HepG2 (cell line): ENCODE measurements around the gene DHX16. TPM values are rescaled to one million over a fixed set of nuclear protein-coding genes. Genes with fewer than 3 reads are reported as not detected.

ENCODE experiments used
- ATF6 ChIP-seq: sonication (generic); formaldehyde crosslinking; conservative IDR thresholded peaks from 2 replicates; pipeline ENCODE4 v1.4.0; 2020; ENCODE audit warnings: missing genetic modification reagents
- CCDC6 ChIP-seq: sonication (generic); formaldehyde crosslinking; IDR thresholded peaks from 2 replicates; pipeline ENCODE4 v1.8.1; 2022; ENCODE audit warnings: mild to moderate bottlenecking, missing genetic modification reagents, moderate library complexity
- CEBPB ChIP-seq: IDR thresholded peaks from 2 replicates; pipeline ENCODE4 v1.6.1; 2011; ENCODE audit warnings: low read depth, low read length, improper control_type of control experiment, borderline replicate concordance
- CEBPG ChIP-seq: IDR thresholded peaks from 2 replicates; pipeline ENCODE4 v1.6.1; 2016
- HNRNPK ChIP-seq: fragments of 200-400 bp; formaldehyde crosslinking; IDR thresholded peaks from 2 replicates; pipeline ENCODE4 v1.6.1; 2018; ENCODE audit warnings: low read length, low read depth, moderate library complexity, mild to moderate bottlenecking; ENCODE audit not compliant: poor library complexity, severe bottlenecking
- HNRNPLL ChIP-seq: fragments of 200-400 bp; formaldehyde crosslinking; IDR thresholded peaks from 2 replicates; pipeline ENCODE4 v1.6.1; 2017; ENCODE audit warnings: mild to moderate bottlenecking, low read depth, low read length; ENCODE audit not compliant: poor library complexity, severe bottlenecking
- MAZ ChIP-seq, 2 experiments: sonication (generic) in 1 of 2; formaldehyde crosslinking in 1 of 2; IDR thresholded peaks; 2 replicates each; pipeline versions ENCODE4 v1.5.0 to v1.6.1; 2012 to 2020; ENCODE audit warnings: low read depth in 2 of 2, mild to moderate bottlenecking in 2 of 2, borderline replicate concordance in 1 of 2, improper control_type of control experiment in 1 of 2, low read length in 1 of 2, missing genetic modification reagents in 1 of 2, moderate library complexity in 1 of 2
- NKX3-1 ChIP-seq: sonication (generic); formaldehyde crosslinking; IDR thresholded peaks from 2 replicates; pipeline ENCODE4 v1.5.0; 2020; ENCODE audit warnings: missing genetic modification reagents
- SUZ12 ChIP-seq: fragments of 150-350 bp; IDR thresholded peaks from 2 replicates; pipeline ENCODE4 v1.6.1; 2014; ENCODE audit warnings: low read depth, low read length
- ZNF331 ChIP-seq: sonication (generic); formaldehyde crosslinking; IDR thresholded peaks from 2 replicates; pipeline ENCODE4 v1.4.0; 2020; ENCODE audit warnings: missing genetic modification reagents
- ZNF33B ChIP-seq: sonication (generic); formaldehyde crosslinking; IDR thresholded peaks from 2 replicates; pipeline ENCODE4 v1.5.1; 2020; ENCODE audit warnings: mild to moderate bottlenecking, missing genetic modification reagents
- ZNF678 ChIP-seq: sonication (generic); formaldehyde crosslinking; IDR thresholded peaks from 2 replicates; pipeline ENCODE4 v1.4.0; 2020; ENCODE audit warnings: mild to moderate bottlenecking, missing genetic modification reagents
- polyA plus RNA-seq, 8 experiments: library from polyadenylated mRNA; depleted of rRNA in 3 of 8; stranded (reverse) in 7 of 8; unstranded in 1 of 8; fragments of >200 nt; fragmentation: Illumina TruSeq in 4 of 8; extraction: Trizol in 4 of 8; gene quantifications; 2 replicates each; pipeline versions ENCODE4 v1.2.1 to v1.2.3, GENCODE V29; 2011 to 2016; ENCODE audit warnings: low read depth in 4 of 8, missing spikeins in 1 of 8, mixed read lengths in 1 of 8; ENCODE audit not compliant: insufficient read depth in 1 of 8
- total RNA-seq, 5 experiments: library from RNA; depleted of rRNA; stranded (reverse); fragments of >200 nt; fragmentation: Illumina TruSeq; extraction: Trizol; gene quantifications; 2 replicates each; pipeline ENCODE4 v1.2.3, GENCODE V29; 2016; ENCODE audit warnings: low read depth in 1 of 5
- TF ChIP-seq, protein P1 (sequence below): sonication (generic); formaldehyde crosslinking; IDR thresholded peaks from 2 replicates; pipeline ENCODE4 v1.5.0; 2020; ENCODE audit warnings: mild to moderate bottlenecking, missing genetic modification reagents, borderline replicate concordance
- TF ChIP-seq, protein P2 (sequence below): sonication (generic); formaldehyde crosslinking; IDR thresholded peaks from 2 replicates; pipeline ENCODE4 v1.4.0; 2020; ENCODE audit warnings: mild to moderate bottlenecking, missing genetic modification reagents
- TF ChIP-seq, protein P3 (sequence below): sonication (generic); formaldehyde crosslinking; IDR thresholded peaks from 2 replicates; pipeline ENCODE4 v1.5.0; 2020; ENCODE audit warnings: mild to moderate bottlenecking, missing genetic modification reagents, moderate library complexity

Gene DHX16
- total and polyA plus RNA-seq, 2 of the 13 experiments (the other 11 are each of a cell fraction or from before 2014, with no cell fraction given): 57.0 to 58.5 TPM

- TF ChIP-seq, protein P1, sequence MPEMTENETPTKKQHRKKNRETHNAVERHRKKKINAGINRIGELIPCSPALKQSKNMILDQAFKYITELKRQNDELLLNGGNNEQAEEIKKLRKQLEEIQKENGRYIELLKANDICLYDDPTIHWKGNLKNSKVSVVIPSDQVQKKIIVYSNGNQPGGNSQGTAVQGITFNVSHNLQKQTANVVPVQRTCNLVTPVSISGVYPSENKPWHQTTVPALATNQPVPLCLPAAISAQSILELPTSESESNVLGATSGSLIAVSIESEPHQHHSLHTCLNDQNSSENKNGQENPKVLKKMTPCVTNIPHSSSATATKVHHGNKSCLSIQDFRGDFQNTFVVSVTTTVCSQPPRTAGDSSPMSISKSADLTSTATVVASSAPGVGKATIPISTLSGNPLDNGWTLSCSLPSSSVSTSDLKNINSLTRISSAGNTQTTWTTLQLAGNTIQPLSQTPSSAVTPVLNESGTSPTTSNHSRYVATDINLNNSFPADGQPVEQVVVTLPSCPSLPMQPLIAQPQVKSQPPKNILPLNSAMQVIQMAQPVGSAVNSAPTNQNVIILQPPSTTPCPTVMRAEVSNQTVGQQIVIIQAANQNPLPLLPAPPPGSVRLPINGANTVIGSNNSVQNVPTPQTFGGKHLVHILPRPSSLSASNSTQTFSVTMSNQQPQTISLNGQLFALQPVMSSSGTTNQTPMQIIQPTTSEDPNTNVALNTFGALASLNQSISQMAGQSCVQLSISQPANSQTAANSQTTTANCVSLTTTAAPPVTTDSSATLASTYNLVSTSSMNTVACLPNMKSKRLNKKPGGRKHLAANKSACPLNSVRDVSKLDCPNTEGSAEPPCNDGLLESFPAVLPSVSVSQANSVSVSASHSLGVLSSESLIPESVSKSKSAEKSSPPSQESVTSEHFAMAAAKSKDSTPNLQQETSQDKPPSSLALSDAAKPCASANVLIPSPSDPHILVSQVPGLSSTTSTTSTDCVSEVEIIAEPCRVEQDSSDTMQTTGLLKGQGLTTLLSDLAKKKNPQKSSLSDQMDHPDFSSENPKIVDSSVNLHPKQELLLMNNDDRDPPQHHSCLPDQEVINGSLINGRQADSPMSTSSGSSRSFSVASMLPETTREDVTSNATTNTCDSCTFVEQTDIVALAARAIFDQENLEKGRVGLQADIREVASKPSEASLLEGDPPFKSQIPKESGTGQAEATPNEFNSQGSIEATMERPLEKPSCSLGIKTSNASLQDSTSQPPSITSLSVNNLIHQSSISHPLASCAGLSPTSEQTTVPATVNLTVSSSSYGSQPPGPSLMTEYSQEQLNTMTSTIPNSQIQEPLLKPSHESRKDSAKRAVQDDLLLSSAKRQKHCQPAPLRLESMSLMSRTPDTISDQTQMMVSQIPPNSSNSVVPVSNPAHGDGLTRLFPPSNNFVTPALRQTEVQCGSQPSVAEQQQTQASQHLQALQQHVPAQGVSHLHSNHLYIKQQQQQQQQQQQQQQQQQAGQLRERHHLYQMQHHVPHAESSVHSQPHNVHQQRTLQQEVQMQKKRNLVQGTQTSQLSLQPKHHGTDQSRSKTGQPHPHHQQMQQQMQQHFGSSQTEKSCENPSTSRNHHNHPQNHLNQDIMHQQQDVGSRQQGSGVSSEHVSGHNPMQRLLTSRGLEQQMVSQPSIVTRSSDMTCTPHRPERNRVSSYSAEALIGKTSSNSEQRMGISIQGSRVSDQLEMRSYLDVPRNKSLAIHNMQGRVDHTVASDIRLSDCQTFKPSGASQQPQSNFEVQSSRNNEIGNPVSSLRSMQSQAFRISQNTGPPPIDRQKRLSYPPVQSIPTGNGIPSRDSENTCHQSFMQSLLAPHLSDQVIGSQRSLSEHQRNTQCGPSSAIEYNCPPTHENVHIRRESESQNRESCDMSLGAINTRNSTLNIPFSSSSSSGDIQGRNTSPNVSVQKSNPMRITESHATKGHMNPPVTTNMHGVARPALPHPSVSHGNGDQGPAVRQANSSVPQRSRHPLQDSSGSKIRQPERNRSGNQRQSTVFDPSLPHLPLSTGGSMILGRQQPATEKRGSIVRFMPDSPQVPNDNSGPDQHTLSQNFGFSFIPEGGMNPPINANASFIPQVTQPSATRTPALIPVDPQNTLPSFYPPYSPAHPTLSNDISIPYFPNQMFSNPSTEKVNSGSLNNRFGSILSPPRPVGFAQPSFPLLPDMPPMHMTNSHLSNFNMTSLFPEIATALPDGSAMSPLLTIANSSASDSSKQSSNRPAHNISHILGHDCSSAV (CRISPR knock-in tag): 0 out of 2 replicates have a peak, but pooled peaks have one; percentile 80
- TF ChIP-seq HNRNPK (peak; percentile 97), NKX3-1 (CRISPR knock-in tag) (no peak), HNRNPLL (peak; percentile 60), CEBPG (peak; percentile 73), ZNF678 (CRISPR knock-in tag) (no peak), MAZ (IDR thresholded peaks at IDR 0.05; ENCODE audit: borderline replicate concordance, low read depth, low read length) (peak; percentile 82; the same call in 1 of the 2 replicates), MAZ (CRISPR knock-in tag; IDR thresholded peaks at IDR 0.05; ENCODE audit: low read depth) (no peak), ZNF33B (CRISPR knock-in tag) (0 out of 2 replicates have a peak, but pooled peaks have one; percentile 56), SUZ12 (peak; percentile 10; the same call in 1 of the 2 replicates), CCDC6 (CRISPR knock-in tag) (no peak; the same call in 1 of the 2 replicates), ZNF331 (CRISPR knock-in tag) (0 out of 2 replicates have a peak, but pooled peaks have one; percentile 2), CEBPB (peak; percentile 88), ATF6 (CRISPR knock-in tag) (0 out of 2 replicates have a peak, but pooled peaks have one; percentile 25)
- TF ChIP-seq, protein P2, sequence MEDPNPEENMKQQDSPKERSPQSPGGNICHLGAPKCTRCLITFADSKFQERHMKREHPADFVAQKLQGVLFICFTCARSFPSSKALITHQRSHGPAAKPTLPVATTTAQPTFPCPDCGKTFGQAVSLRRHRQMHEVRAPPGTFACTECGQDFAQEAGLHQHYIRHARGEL (CRISPR knock-in tag): peak; percentile 71; the same call in 1 of the 2 replicates
- TF ChIP-seq, protein P3, sequence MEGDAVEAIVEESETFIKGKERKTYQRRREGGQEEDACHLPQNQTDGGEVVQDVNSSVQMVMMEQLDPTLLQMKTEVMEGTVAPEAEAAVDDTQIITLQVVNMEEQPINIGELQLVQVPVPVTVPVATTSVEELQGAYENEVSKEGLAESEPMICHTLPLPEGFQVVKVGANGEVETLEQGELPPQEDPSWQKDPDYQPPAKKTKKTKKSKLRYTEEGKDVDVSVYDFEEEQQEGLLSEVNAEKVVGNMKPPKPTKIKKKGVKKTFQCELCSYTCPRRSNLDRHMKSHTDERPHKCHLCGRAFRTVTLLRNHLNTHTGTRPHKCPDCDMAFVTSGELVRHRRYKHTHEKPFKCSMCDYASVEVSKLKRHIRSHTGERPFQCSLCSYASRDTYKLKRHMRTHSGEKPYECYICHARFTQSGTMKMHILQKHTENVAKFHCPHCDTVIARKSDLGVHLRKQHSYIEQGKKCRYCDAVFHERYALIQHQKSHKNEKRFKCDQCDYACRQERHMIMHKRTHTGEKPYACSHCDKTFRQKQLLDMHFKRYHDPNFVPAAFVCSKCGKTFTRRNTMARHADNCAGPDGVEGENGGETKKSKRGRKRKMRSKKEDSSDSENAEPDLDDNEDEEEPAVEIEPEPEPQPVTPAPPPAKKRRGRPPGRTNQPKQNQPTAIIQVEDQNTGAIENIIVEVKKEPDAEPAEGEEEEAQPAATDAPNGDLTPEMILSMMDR (CRISPR knock-in tag): 0 out of 2 replicates have a peak, but pooled peaks have one; percentile 10
Observed at GRCh38 chr6:30646450-30647241, 26.2 kb downstream of the DHX16 start, which contains the start of gene C6orf136 (continued).
